Peyer's patch (tissue), 4 donors: Measurements from ENCODE around the gene SAP25.

ENCODE experiments used
- POLR2A ChIP-seq, 2 donors: fragments of 450-650 bp; IDR thresholded peaks; one replicate each; pipeline ENCODE4 v1.5.1; 2017; ENCODE audit warnings: antibody characterized with exemption in 2 of 2, mild to moderate bottlenecking in 2 of 2, moderate library complexity in 2 of 2
- TF ChIP-seq, protein P1 (sequence below), 6 experiments: fragments of 450-650 bp in 4 of 6; fragments of 200-600 bp in 2 of 6; sonication (generic) in 1 of 6; IDR thresholded peaks; one replicate each; pipeline ENCODE4 v1.5.1; 2017 to 2019; ENCODE audit warnings: antibody characterized with exemption in 6 of 6, mild to moderate bottlenecking in 3 of 6, moderate library complexity in 1 of 6

DNA sequence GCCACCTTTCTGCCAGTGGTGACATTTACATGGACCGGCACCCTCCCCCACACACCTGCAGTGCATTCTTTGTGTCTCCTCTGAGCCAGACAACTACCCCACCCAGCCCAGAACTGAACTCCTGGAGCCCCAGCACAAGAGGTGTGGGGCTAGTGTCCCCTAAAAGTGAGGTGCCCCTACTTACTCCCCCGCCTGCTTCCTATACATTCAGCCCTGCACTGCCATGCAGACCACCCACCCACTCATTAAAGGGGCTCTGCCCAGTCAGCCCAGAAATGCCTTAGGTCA is 1.9 kb downstream of the SAP25 start:
- TF ChIP-seq, protein P1, sequence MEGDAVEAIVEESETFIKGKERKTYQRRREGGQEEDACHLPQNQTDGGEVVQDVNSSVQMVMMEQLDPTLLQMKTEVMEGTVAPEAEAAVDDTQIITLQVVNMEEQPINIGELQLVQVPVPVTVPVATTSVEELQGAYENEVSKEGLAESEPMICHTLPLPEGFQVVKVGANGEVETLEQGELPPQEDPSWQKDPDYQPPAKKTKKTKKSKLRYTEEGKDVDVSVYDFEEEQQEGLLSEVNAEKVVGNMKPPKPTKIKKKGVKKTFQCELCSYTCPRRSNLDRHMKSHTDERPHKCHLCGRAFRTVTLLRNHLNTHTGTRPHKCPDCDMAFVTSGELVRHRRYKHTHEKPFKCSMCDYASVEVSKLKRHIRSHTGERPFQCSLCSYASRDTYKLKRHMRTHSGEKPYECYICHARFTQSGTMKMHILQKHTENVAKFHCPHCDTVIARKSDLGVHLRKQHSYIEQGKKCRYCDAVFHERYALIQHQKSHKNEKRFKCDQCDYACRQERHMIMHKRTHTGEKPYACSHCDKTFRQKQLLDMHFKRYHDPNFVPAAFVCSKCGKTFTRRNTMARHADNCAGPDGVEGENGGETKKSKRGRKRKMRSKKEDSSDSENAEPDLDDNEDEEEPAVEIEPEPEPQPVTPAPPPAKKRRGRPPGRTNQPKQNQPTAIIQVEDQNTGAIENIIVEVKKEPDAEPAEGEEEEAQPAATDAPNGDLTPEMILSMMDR (IDR thresholded peaks at IDR 0.05), result no peak
- TF ChIP-seq POLR2A (IDR thresholded peaks at IDR 0.05), result no peak
